ENCODE results near the gene COPRS. TPM values are rescaled to one million over a fixed set of nuclear protein-coding genes. Genes with fewer than 3 reads are reported as not detected.

COPRS gene
- total and polyA plus RNA-seq, 2 of the 8 experiments (the other 6 are each of a cell fraction or from before 2014, with no cell fraction given), result 40.9 to 49.3 TPM

- peak overlapping the region; percentile 53; the same call in 1 of the 2 replicates for H3K27ac ChIP-seq (ENCODE audit: low read depth, low read length)
- POLR2A ChIA-PET (ENCODE audit: partially characterized antibody), result interaction anchor here (0.7 to 1.8 kb wide), 9 partner anchors 11 to 107 kb away, joined by 3 to 6 read pairs (median 3); partner anchors contain the start of gene LRRC37B
- H4K91ac ChIP-seq (replicated peaks; ENCODE audit: insufficient read length, low read length), result no peak overlapping the region
- CTCF ChIA-PET (ENCODE audit: partially characterized antibody), result interaction anchor here (0.7 to 5.8 kb wide), 8 partner anchors 11 to 195 kb away, joined by 3 to 45 read pairs (median 4); partner anchors contain the start of gene COPRS
- no peak overlapping the region for H2BK12ac ChIP-seq (ENCODE audit: low read depth, low read length)
- no peaks in the 10 kb centered on the region for H3K79me1 ChIP-seq (ENCODE audit: low read depth, low read length)
- no peak overlapping the region for H4K5ac ChIP-seq (ENCODE audit: insufficient read length, low read depth, low read length)
- WGBS, 2 experiments (ENCODE audit: extremely low coverage in 1 of 2, insufficient coverage in 1 of 2, insufficient read length in 1 of 2, insufficient replicate concordance in 2 of 2, low coverage in 1 of 2, low lambda C conversion rate in 2 of 2, missing lambda C conversion rate in 1 of 2), result 17% methylated on average over 5 of the region's 5 CpGs; no CpG with 5 or more reads in 1 of the 2 experiments
- H3K14ac ChIP-seq (ENCODE audit: insufficient read length), result no peak overlapping the region
- peak overlapping the region; percentile 66 to 88 for H3K4me2 ChIP-seq (ENCODE audit: insufficient read depth in 1 of 2, low read depth in 2 of 2, low read length in 2 of 2)
- no peak overlapping the region for H3K4ac ChIP-seq (replicated peaks; ENCODE audit: insufficient read length, low read depth, low read length)
- no peak overlapping the region for H2AK5ac ChIP-seq (ENCODE audit: low read depth, low read length)
- H2BK5ac ChIP-seq (ENCODE audit: low read depth, low read length), result peak overlapping the region; percentile 9; the same call in 1 of the 2 replicates
- no peaks in the 10 kb centered on the region for H3K27me3 ChIP-seq (replicated peaks in 1 of 4; ENCODE audit: control insufficient read depth in 3 of 4, extremely low read depth in 1 of 4, insufficient read depth in 3 of 4, low read length in 3 of 4)
- peaks cover 4 to 20% of the 10 kb centered on the region in 2 experiments; a peak in 3 of 4 replicates for H3K79me2 ChIP-seq (ENCODE audit: control insufficient read depth in 1 of 2, insufficient read depth in 2 of 2, low read length in 2 of 2)
- peak overlapping the region; percentile 7; the same call in 1 of the 2 replicates for H2AFZ ChIP-seq (ENCODE audit: low read length)
- H3K4me3 ChIP-seq (ENCODE audit: extremely low read depth in 1 of 4, insufficient read depth in 2 of 4, low read depth in 3 of 4, low read length in 4 of 4), result peak overlapping the region; percentile 82 to 99 (median 91)
- H2BK20ac ChIP-seq (ENCODE audit: low read length), result no peak overlapping the region
- peaks cover 2 to 26% (median 13%) of the 10 kb centered on the region in 4 experiments; a peak in 6 of 8 replicates for H3K36me3 ChIP-seq (ENCODE audit: control insufficient read depth in 2 of 4, insufficient read depth in 4 of 4, low read length in 3 of 4)
- no peak for FAIRE-seq
- H3K23ac ChIP-seq (ENCODE audit: insufficient read length), result no peak overlapping the region
- no peak overlapping the region for H3K18ac ChIP-seq (ENCODE audit: extremely low read depth, low read length)
- no peak overlapping the region for H3K56ac ChIP-seq (replicated peaks; ENCODE audit: insufficient read length, low read depth, low read length)
- no peak for DNase-seq (ENCODE audit: low read depth in 1 of 2, low spot score in 2 of 2)
- no peak overlapping the region for H2BK120ac ChIP-seq (replicated peaks; ENCODE audit: low read depth, low read length)
- H4K20me1 ChIP-seq (replicated peaks in 1 of 2; ENCODE audit: control insufficient read depth in 1 of 2, insufficient read depth in 2 of 2, low read length in 2 of 2), result peaks cover 0 to 3% of the 10 kb centered on the region in 2 experiments
- no peak overlapping the region for H4K8ac ChIP-seq (ENCODE audit: extremely low read depth, insufficient read depth, low read length)
- H3K23me2 ChIP-seq (ENCODE audit: low read depth, low read length), result no peaks in the 10 kb centered on the region
- peak overlapping the region; percentile 71 to 87 (median 82) for H3K9ac ChIP-seq (replicated peaks in 1 of 4; ENCODE audit: extremely low read depth in 1 of 4, low read depth in 3 of 4, low read length in 3 of 4)
- no peak overlapping the region for H2BK15ac ChIP-seq (ENCODE audit: low read length)
- no peaks in the 10 kb centered on the region for H3K9me3 ChIP-seq (ENCODE audit: insufficient read depth in 2 of 2, low read depth in 1 of 2, low read length in 1 of 2)
- H3K4me1 ChIP-seq (replicated peaks in 1 of 4; ENCODE audit: control insufficient read depth in 3 of 4, insufficient read depth in 4 of 4, low read length in 3 of 4), result no peaks in the 10 kb centered on the region
- TF ChIP-seq TAF1 (IDR thresholded peaks at IDR 0.05; ENCODE audit: low read depth, low read length) (no peak), USF2 (IDR thresholded peaks at IDR 0.05; ENCODE audit: low read length) (no peak), GABPA (IDR thresholded peaks at IDR 0.05; ENCODE audit: borderline replicate concordance, insufficient read depth, low read length) (no peak), KDM5A (IDR thresholded peaks at IDR 0.05; ENCODE audit: low read length) (no peak), CEBPB (IDR thresholded peaks at IDR 0.05; ENCODE audit: low read depth, low read length) (no peak), TEAD4 (IDR thresholded peaks at IDR 0.05; ENCODE audit: low read depth, low read length) (no peak), POU5F1 (IDR thresholded peaks at IDR 0.05; ENCODE audit: low read depth, low read length) (no peak), TAF7 (optimal IDR thresholded peaks at IDR 0.05; ENCODE audit: borderline replicate concordance, low read depth, low read length) (no peak), RAD21 (IDR thresholded peaks at IDR 0.05 in 1 of 2, conservative IDR thresholded peaks at IDR 0.05 in 1 of 2; ENCODE audit: low read depth in 2 of 2, low read length in 2 of 2) (no peak), EGR1 (IDR thresholded peaks at IDR 0.05; ENCODE audit: borderline replicate concordance, low read depth, low read length) (no peak)
These were observed 41.8 kb upstream of the COPRS start for GRCh38 chr17:31900877-31901276.
